ENCODE measurements around the gene CIAPIN1. TPM values are rescaled to one million over a fixed set of nuclear protein-coding genes. Genes with fewer than 3 reads are reported as not detected.

CIAPIN1 gene
- total RNA-seq, 1 experiment from 2014 or later, result 68.5 TPM

- Histone ChIP-seq H3K27me3 (ENCODE audit: insufficient read depth, low read length) (no peaks in the 10 kb centered on the region), H3K79me2 (ENCODE audit: insufficient read depth, low read length) (no peaks in the 10 kb centered on the region), H3K9me3 (ENCODE audit: control insufficient read depth in 1 of 2, insufficient read depth in 1 of 2, low read depth in 1 of 2, low read length in 2 of 2) (no peaks in the 10 kb centered on the region), H3K36me3 (ENCODE audit: control insufficient read depth in 1 of 2, insufficient read depth in 2 of 2, low read length in 2 of 2) (peaks cover 0 to 6% of the 10 kb centered on the region in 2 experiments; a peak in 1 of 4 replicates), H3K4me1 (ENCODE audit: control insufficient read depth in 1 of 2, insufficient read depth in 2 of 2, low read length in 2 of 2) (peaks cover 19 to 31% of the 10 kb centered on the region in 2 experiments; a peak in 3 of 4 replicates), H3K9ac (ENCODE audit: low read length) (no peak overlapping the region), H4K20me1 (ENCODE audit: insufficient read depth) (no peaks in the 10 kb centered on the region), H3K4me3 (replicated peaks in 1 of 2; ENCODE audit: low read depth in 1 of 2, low read length in 2 of 2) (no peak overlapping the region), H3K4me2 (ENCODE audit: low read length) (no peak overlapping the region), H3K9me2 (ENCODE audit: insufficient read depth) (no peaks in the 10 kb centered on the region), H2AFZ (ENCODE audit: low read depth, low read length, poor library complexity, severe bottlenecking) (no peak overlapping the region), H3K27ac (ENCODE audit: low read depth, low read length) (0 out of 2 replicates have a peak overlapping the region, but pooled peaks have one; percentile 14)
- RAD21 ChIA-PET (ENCODE audit: low non-redundant PET in 1 of 2, low total read pairs in 2 of 2, uncharacterized antibody in 2 of 2, unreplicated experiment in 2 of 2), result no interaction called here
- CTCF ChIA-PET, result no interaction called here
- no TSS peak for BruUV-seq (replicated peaks)
- no peak for DNase-seq (ENCODE audit: low read depth, low spot score)
- ATAC-seq, result no peak
- POLR2A ChIA-PET, result no interaction called here
- TF ChIP-seq MAX (IDR thresholded peaks at IDR 0.05) (no peak), ATF3 (IDR thresholded peaks at IDR 0.05) (no peak), EZH2 (IDR thresholded peaks at IDR 0.05) (no peak), EZH2phosphoT487 (IDR thresholded peaks at IDR 0.05; ENCODE audit: borderline replicate concordance) (no peak)
- intact Hi-C loops (cut with micrococcal nuclease), result no loop called here
These were observed 30.5 kb upstream of the CIAPIN1 start for GRCh38 chr16:57477531-57478202.

- Histone ChIP-seq H2AFZ (ENCODE audit: low read depth, low read length, poor library complexity, severe bottlenecking) (no peak overlapping the region), H3K27me3 (ENCODE audit: insufficient read depth, low read length) (no peaks in the 10 kb centered on the region), H3K4me1 (ENCODE audit: control insufficient read depth in 1 of 2, insufficient read depth in 2 of 2, low read length in 2 of 2) (peaks cover 19 to 31% of the 10 kb centered on the region in 2 experiments; a peak in 3 of 4 replicates), H3K4me2 (ENCODE audit: low read length) (0 out of 2 replicates have a peak overlapping the region, but pooled peaks have one; percentile 48), H3K9me2 (ENCODE audit: insufficient read depth) (no peaks in the 10 kb centered on the region), H3K36me3 (ENCODE audit: control insufficient read depth in 1 of 2, insufficient read depth in 2 of 2, low read length in 2 of 2) (peaks cover 0 to 10% of the 10 kb centered on the region in 2 experiments; a peak in 2 of 4 replicates), H4K20me1 (ENCODE audit: insufficient read depth) (no peaks in the 10 kb centered on the region), H3K9ac (ENCODE audit: low read length) (no peak overlapping the region; the same call in 1 of the 2 replicates), H3K79me2 (ENCODE audit: insufficient read depth, low read length) (no peaks in the 10 kb centered on the region), H3K27ac (ENCODE audit: low read depth, low read length) (peak overlapping the region; percentile 14; the same call in 1 of the 2 replicates), H3K4me3 (replicated peaks in 1 of 2; ENCODE audit: low read depth in 1 of 2, low read length in 2 of 2) (no peak overlapping the region), H3K9me3 (ENCODE audit: control insufficient read depth in 1 of 2, insufficient read depth in 1 of 2, low read depth in 1 of 2, low read length in 2 of 2) (no peaks in the 10 kb centered on the region)
- no TSS peak for BruUV-seq (replicated peaks)
- ATAC-seq (no peak), DNase-seq (ENCODE audit: low read depth, low spot score) (no peak)
- intact Hi-C loops (cut with micrococcal nuclease), result loop anchor here (1.0 kb wide), 1 partner anchor 43 kb away; no protein-coding TSS in a partner anchor
- CTCF ChIA-PET, result interaction anchor here (1.6 kb wide), 1 partner anchor 15 kb away, joined by 10 read pairs; the partner anchor contains the start of gene POLR2C
- POLR2A ChIA-PET, result interaction anchor here (0.6 kb wide), 1 partner anchor 247 kb away, joined by 3 read pairs; no protein-coding TSS in a partner anchor
- RAD21 ChIA-PET (ENCODE audit: low non-redundant PET in 1 of 2, low total read pairs in 2 of 2, uncharacterized antibody in 2 of 2, unreplicated experiment in 2 of 2), result no interaction called here
- TF ChIP-seq EGR1 (IDR thresholded peaks at IDR 0.05; ENCODE audit: low read depth), result no peak
- TF ChIP-seq ELF1 (IDR thresholded peaks at IDR 0.05; ENCODE audit: borderline replicate concordance, low read depth), result no peak
- TF ChIP-seq FOSL1 (IDR thresholded peaks at IDR 0.05; ENCODE audit: low read depth), result no peak
- no peak for TF ChIP-seq ZFX (IDR thresholded peaks at IDR 0.05)
- TF ChIP-seq ZBTB33 (IDR thresholded peaks at IDR 0.05; ENCODE audit: extremely low read depth, insufficient replicate concordance, low read length), result no peak
- TF ChIP-seq JUND (IDR thresholded peaks at IDR 0.05), result no peak
- TF ChIP-seq MAX (IDR thresholded peaks at IDR 0.05), result no peak
These were observed 29.6 kb upstream of the CIAPIN1 start for GRCh38 chr16:57476546-57477410.
